Dendritic cell treated with granulocyte-macrophage colony-stimulating factor and Interleukin-4, amounts not matched to agents 40 ng/mL and 50 ng/mL, for 4 days (primary cell): ENCODE data around the gene SETD2.

Experiments used
- H3K27ac Mint-ChIP-seq: one replicate; pipeline ENCODE4 v1.8.0; 2022; ENCODE audit warnings: mild to moderate bottlenecking, mixed read lengths
- H3K27me3 Mint-ChIP-seq: one replicate; pipeline ENCODE4 v1.8.0; 2022; ENCODE audit warnings: mild to moderate bottlenecking, mixed read lengths
- H3K36me3 Mint-ChIP-seq: one replicate; pipeline ENCODE4 v1.8.0; 2022; ENCODE audit warnings: low read depth, mixed read lengths
- H3K4me1 Mint-ChIP-seq: one replicate; pipeline ENCODE4 v1.8.0; 2022; ENCODE audit warnings: low read depth, mixed read lengths
- H3K4me3 Mint-ChIP-seq: one replicate; pipeline ENCODE4 v1.8.0; 2022; ENCODE audit warnings: mild to moderate bottlenecking, moderate library complexity, mixed read lengths
- H3K9me3 Mint-ChIP-seq: one replicate; pipeline ENCODE4 v1.8.0; 2022; ENCODE audit warnings: mixed read lengths
- intact Hi-C: fragments of 100-400 bp; cut with micrococcal nuclease; formaldehyde crosslinking; loops from one replicate; pipeline ENCODE4 v1.15.0; 2022

SETD2 gene

DNA sequence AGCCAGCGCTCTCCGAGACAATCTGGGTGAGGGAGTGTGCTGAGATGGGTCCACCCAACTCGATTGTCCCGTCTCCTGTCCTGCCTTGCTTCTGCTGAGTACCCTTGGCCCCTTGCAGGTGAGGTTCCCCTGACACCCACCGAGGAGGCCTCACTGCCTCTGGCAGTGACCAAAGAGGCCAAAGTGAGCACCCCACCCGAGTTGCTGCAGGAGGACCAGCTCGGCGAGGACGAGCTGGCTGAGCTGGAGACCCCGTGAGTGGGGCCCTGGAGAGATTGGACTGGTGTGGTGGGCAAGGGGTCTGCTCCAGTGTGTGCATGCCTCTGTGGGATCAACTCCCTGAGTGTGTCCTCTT is 160.9 kb downstream of the SETD2 start:
- Mint-ChIP-seq H3K4me1 (peaks cover 15% of the 10 kb centered on the region), H3K36me3 (peaks cover 100% of the 10 kb centered on the region), H3K9me3 (no peaks in the 10 kb centered on the region), H3K4me3 (no peak overlapping the region), H3K27me3 (no peaks in the 10 kb centered on the region), H3K27ac (no peak overlapping the region)
- intact Hi-C loops: no loop called here

DNA sequence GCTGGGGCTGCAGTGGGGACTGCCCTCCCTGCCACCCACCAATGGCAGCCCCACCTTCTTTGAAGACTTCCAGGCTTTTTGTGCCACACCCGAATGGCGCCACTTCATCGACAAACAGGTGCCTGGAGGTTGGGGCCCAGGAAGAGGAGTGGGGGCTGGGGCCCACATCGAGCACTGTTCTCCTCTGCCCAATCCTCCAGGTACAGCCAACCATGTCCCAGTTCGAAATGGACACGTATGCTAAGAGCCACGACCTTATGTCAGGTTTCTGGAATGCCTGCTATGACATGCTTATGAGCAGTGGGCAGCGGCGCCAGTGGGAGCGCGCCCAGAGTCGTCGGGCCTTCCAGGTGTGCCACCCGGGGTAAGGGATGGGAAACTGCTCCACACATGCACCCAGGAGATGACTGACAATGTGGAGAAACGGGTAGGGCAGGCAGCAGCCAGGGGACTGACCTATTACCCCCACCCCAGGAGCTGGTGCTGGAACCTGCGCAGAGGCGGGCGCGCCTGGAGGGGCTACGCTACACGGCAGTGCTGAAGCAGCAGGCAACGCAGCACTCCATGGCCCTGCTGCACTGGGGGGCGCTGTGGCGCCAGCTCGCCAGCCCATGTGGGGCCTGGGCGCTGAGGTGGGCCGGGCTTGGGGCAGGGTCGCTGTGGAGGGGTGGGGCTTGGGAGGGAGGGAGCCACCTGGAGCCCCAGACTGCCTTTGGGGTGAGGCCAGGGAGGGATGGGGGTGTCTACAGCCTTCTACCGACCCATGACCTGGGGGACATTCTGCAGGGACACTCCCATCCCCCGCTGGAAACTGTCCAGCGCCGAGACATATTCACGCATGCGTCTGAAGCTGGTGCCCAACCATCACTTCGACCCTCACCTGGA is 161.5 kb downstream of the SETD2 start:
- no peaks in the 10 kb centered on the region for H3K9me3 Mint-ChIP-seq

DNA sequence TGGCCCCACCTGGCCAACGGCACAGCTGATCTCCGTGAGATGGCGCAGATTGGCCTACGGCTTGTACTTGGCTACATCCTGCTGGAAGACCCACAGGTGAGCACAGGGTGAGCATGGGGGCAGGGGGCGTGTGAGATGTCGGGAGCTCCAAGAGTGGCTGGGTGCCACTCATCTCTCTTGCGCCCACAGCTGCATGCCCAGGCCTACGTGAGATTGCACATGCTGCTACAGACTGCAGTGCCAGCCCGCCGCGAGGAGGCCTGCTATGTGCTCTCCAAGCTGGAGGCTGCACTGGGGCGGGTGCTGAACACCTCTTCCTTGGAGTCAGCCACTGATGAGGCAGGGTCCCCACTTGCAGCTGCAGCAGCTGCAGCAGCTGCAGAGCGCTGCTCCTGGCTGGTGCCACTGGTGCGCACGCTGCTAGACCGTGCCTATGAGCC is 162.2 kb downstream of the SETD2 start:
- no peak overlapping the region for H3K27ac Mint-ChIP-seq
- H3K4me3 Mint-ChIP-seq: no peak overlapping the region
- intact Hi-C loops: no loop called here
- peaks cover 99% of the 10 kb centered on the region for H3K36me3 Mint-ChIP-seq
- H3K4me1 Mint-ChIP-seq: peaks cover 28% of the 10 kb centered on the region
- H3K27me3 Mint-ChIP-seq: no peaks in the 10 kb centered on the region
- H3K9me3 Mint-ChIP-seq: no peaks in the 10 kb centered on the region

More for the DNA sequence above, 161.5 kb downstream of the SETD2 start:
- H3K4me3 Mint-ChIP-seq: no peak overlapping the region
- intact Hi-C loops: no loop called here
- peaks cover 99% of the 10 kb centered on the region for H3K36me3 Mint-ChIP-seq
- no peak overlapping the region for H3K27ac Mint-ChIP-seq
- H3K27me3 Mint-ChIP-seq: no peaks in the 10 kb centered on the region
- peaks cover 22% of the 10 kb centered on the region for H3K4me1 Mint-ChIP-seq

DNA sequence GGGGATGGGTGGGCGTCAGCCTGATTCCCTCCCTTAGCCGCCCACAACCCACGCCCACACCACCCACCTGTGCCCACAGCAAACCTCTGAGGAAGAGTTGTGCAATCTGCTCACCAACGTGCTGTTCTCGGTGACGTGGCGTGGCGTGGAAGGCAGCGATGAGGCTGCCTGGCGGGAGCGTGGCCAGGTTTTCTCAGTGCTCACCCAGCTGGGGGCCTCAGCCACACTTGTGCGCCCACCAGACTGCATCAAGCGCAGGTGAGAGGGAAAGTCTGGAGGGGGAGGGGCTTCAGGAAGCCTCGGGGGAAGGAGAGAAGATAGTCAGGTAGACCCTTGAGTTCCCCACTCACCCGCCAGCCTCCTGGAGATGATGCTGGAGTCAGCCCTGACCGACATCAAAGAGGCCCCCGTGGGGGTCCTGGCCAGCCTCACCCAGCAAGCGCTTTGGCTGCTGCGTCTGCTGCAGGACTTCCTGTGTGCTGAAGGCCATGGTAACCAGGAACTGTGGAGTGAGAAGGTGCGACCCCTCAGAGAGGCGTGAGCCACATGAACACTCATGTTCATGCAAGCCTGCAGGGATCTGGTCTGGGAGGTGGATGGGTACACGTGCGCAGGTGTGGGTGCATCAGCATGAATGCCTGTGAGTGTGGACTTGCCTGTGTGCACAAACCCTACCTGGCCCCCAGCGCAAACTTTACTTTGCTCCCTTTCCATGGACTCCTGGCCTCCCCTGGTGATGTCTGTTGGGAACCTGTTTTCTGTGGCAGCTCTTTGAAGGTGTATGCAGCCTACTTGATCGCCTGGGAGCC is 162.8 kb downstream of the SETD2 start:
- peaks cover 31% of the 10 kb centered on the region for H3K4me1 Mint-ChIP-seq
- no peak overlapping the region for H3K4me3 Mint-ChIP-seq
- H3K27me3 Mint-ChIP-seq: no peaks in the 10 kb centered on the region
- intact Hi-C loops: no loop called here
- peak overlapping the region; percentile 21 for H3K27ac Mint-ChIP-seq
- peaks cover 99% of the 10 kb centered on the region for H3K36me3 Mint-ChIP-seq
- H3K9me3 Mint-ChIP-seq: no peaks in the 10 kb centered on the region

DNA sequence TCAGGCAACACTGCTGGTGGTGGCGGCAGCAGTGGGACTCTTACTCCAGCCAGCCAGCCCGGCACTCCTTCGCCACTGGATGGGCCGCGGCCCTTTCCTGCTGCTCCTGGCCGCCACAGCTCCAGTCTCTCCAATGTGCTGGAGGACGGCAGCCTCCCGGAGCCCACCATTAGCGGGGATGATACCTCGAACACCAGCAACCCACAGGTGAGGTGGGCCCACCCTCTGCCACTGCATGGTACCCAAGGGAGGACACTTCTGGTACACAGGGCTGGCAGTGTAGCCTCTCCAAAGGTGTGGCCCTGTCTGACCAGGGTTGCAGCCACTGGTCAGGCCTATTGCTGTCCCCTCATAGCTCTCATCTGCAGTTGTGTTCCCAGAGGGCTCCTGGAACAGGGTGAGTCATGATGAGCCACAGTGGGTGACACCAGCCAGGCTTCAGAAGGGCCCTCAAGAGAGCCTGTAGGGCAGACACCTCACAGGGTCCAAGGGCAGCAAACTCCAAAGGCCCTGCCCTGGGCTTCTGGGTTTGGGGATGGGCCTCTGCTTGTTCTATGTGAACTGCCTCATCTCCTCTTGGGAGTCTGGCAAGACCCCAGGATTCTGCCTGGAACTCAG is 163.6 kb downstream of the SETD2 start:
- Mint-ChIP-seq H3K27ac (no peak overlapping the region), H3K4me3 (no peak overlapping the region), H3K9me3 (no peaks in the 10 kb centered on the region), H3K27me3 (no peaks in the 10 kb centered on the region), H3K4me1 (peaks cover 31% of the 10 kb centered on the region), H3K36me3 (peaks cover 99% of the 10 kb centered on the region)
- intact Hi-C loops: no loop called here

DNA sequence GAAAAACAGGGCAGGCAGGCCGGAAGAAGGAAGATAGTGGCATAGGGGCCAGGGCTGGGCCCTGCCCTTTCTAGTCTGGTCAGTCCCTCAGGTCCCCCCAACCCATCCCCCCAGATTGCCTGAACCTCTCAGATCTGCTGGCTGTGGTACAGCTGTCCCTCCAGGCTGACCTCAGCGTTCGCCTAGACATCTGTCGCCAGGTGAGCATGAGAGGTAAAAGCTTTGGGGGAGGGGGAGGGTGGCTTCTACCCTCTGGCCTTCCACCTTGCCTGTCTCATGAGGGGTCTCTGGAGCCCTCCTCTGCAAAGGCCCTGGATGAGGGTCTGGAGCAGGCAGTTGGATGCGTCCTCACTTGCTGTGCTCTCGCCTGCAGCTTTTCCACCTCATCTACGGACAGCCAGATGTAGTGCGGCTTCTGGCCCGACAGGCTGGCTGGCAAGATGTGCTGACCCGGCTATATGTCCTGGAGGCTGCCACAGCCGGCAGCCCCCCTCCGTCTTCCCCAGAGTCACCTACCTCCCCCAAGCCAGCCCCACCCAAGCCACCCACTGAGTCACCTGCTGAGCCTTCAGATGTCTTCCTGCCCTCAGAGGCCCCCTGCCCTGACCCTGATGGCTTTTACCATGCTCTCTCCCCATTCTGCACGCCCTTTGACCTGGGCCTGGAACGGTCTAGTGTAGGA is 164.3 kb downstream of the SETD2 start:
- intact Hi-C loops: loop anchor here (2.0 to 10.0 kb wide), 2 partner anchors 75 to 295 kb away; partner anchors contain the start of gene TMIE
- Mint-ChIP-seq H3K4me1 (peaks cover 31% of the 10 kb centered on the region), H3K4me3 (no peak overlapping the region), H3K27me3 (no peaks in the 10 kb centered on the region), H3K36me3 (peaks cover 99% of the 10 kb centered on the region), H3K27ac (no peak overlapping the region), H3K9me3 (no peaks in the 10 kb centered on the region)

DNA sequence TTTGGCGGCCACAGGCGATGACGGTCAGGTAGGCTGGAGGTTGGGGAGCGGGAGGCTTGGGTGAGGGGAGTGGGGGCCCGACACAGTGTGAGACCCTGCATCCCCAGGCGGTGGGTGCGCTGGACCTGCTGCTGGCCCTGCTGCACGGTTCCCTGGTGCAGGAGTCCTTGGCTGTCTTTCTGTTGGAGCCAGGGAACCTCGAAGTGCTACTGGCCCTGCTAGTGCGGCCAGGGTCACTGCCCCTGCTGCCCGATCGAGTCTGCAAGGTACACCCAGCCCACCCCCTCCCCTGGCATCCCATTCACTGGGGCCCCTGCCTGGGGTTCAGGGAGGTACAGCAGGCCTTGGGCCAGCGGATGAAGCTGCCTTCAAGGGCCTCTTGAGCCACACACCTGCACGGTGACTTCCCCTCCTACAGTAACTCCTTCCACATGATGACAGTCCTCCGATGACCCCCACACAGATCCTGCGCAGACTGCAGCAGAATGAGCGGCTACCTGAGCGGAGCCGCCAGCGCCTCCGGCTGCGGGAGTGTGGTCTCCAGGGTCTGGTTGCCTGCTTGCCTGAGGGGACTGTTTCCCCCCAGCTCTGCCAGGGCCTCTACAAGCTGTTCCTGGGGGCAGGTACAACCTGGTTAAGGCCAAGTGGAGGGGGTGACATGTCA is 164.9 kb downstream of the SETD2 start:
- H3K27me3 Mint-ChIP-seq: no peaks in the 10 kb centered on the region
- peaks cover 99% of the 10 kb centered on the region for H3K36me3 Mint-ChIP-seq
- peaks cover 31% of the 10 kb centered on the region for H3K4me1 Mint-ChIP-seq
- intact Hi-C loops: loop anchor here (2.0 to 10.0 kb wide), 2 partner anchors 74 to 294 kb away; partner anchors contain the start of gene TMIE
- no peak overlapping the region for H3K4me3 Mint-ChIP-seq
- no peaks in the 10 kb centered on the region for H3K9me3 Mint-ChIP-seq
- H3K27ac Mint-ChIP-seq: no peak overlapping the region

DNA sequence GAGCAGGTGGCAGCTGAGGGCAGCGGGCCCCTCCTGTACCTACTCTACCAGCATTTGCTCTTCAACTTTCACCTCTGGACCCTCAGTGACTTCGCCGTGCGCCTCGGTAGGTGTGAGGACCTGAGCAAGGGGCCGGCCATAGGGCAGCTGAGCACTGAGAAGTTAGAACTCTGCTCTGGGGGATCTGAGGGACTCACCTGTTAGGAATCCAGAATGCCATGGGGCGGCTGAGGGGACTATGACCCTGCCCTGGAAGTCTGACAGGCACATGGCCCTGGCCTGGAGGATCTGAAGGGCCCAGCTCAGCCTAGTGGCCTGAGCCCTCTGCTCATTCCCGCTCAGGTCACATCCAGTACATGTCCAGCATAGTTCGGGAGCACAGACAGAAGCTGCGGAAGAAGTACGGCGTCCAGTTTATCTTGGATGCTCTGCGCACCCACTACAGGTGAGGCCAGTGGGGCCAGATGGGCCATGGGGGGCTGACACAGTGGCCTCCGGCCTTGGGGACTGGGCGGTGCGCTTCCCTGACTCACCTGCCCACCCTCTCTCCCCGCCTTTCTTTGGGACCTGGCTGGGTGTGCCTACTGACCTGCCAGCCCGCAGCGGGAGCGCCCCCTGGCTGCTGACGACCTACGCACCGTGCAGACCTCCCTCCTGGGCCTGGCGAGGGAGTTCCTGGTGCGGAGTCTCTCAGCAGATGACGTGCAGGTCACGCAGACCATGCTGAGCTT is 165.6 kb downstream of the SETD2 start:
- Mint-ChIP-seq H3K4me3 (no peak overlapping the region), H3K36me3 (peaks cover 97% of the 10 kb centered on the region), H3K27me3 (no peaks in the 10 kb centered on the region), H3K27ac (no peak overlapping the region), H3K9me3 (no peaks in the 10 kb centered on the region), H3K4me1 (peaks cover 31% of the 10 kb centered on the region)
- intact Hi-C loops: loop anchor here (2.0 to 10.0 kb wide), 2 partner anchors 73 to 293 kb away; partner anchors contain the start of gene TMIE

DNA sequence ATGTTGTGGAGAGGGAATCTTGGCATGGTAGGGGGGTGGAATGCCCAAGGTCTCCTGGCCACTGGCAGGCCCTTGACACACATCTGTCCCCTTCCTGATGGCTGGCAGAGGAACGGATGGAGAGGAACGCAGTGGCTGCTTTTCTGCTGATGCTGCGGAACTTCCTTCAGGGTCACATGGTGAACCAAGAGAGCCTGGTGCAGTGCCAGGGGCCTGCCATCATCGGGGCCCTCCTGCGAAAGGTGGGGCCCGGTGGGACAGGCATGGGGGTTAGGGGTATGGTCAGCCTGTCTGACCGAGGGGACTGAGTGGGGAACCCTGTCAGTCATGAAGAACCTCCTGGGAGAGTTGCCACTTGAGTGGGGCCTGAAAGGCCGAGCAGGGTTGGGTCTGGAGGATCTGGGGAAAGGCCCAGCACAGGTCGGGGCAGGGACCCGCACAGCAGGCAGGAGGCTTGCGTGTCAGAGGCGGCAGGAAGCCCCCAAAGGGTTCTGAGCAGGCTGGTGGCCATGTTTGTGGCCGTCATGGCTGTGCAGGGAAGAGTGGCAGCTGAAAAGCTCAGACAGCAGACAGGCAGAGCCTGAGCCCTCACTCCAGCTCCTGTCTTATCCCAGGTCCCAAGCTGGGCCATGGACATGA is 166.3 kb downstream of the SETD2 start:
- no peaks in the 10 kb centered on the region for H3K9me3 Mint-ChIP-seq
- H3K4me3 Mint-ChIP-seq: no peak overlapping the region
- H3K4me1 Mint-ChIP-seq: peaks cover 36% of the 10 kb centered on the region
- H3K36me3 Mint-ChIP-seq: peaks cover 95% of the 10 kb centered on the region
- H3K27ac Mint-ChIP-seq: peak overlapping the region; percentile 28
- intact Hi-C loops: loop anchor here (2.0 to 10.0 kb wide), 2 partner anchors 73 to 293 kb away; partner anchors contain the start of gene TMIE
- H3K27me3 Mint-ChIP-seq: no peaks in the 10 kb centered on the region

DNA sequence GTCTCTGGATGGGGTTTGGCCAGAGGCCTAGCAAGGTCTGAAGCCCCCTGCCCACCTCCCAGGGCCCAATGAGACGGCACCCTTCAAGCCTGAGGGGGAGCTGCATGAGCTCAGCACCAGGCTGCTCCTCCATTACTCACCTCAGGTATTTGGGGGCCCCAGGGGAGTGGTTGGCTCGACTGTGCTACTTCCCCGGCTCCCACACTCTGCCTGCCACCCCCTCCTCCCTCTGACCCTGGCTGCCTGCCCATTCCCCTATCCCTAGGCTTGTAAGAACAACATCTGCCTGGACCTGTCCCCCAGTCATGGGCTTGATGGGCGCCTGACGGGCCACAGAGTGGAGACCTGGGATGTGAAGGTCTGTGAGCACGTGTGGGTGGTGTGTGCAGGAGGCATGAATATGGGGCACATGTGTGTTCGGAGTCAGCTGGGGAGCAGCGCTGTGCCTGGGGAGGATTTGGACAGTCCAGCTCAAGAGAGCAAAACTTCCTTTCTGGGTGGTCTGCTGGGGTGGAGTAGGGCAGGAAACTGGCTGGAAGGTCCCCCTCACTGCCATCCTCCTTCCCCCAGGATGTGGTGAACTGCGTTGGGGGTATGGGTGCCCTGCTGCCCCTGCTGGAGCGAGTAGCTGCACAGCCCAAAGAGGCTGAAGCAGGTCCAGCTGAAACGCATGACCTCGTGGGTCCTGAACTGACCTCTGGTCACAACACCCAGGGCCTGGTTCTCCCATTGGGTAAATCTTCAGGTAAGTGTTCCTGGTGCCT is 167.0 kb downstream of the SETD2 start:
- Mint-ChIP-seq H3K4me1 (peaks cover 43% of the 10 kb centered on the region), H3K4me3 (no peak overlapping the region), H3K27ac (peak overlapping the region; percentile 28), H3K36me3 (peaks cover 93% of the 10 kb centered on the region), H3K27me3 (no peaks in the 10 kb centered on the region), H3K9me3 (no peaks in the 10 kb centered on the region)
- intact Hi-C loops: loop anchor here (10.0 kb wide), 1 partner anchor 292 kb away; the partner anchor contains the start of gene TMIE

DNA sequence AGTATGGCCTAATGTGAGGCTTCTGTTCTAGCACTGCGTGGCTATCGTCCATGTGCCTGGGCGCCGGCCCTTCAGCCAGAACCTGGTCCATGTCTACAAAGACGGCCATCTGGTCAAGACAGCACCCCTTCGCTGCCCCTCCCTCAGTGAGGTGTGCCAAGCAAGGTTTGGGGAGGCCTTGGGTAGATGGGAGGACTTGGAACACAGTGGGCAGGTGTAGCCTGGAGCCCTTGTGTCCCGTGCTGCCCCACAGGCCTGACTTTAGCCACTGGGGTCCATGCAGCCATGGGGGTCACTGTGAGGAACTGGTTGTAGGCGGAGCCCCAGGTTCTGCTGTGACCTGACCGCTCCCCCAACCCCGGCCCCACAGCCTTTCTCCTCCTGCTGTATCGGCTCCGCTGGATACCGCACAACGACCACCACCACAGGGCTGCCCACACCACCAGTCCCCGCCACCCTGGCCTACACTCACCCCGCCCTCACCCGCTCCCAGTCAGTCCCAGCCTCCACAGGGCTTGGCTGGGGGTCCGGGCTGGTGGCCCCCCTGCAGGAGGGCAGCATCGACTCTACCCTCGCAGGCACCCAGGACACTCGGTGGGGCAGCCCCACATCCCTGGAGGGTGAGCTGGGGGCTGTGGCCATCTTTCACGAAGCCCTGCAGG is 167.9 kb downstream of the SETD2 start:
- Mint-ChIP-seq H3K4me1 (peaks cover 51% of the 10 kb centered on the region), H3K36me3 (peaks cover 92% of the 10 kb centered on the region), H3K27me3 (no peaks in the 10 kb centered on the region), H3K27ac (no peak overlapping the region), H3K9me3 (no peaks in the 10 kb centered on the region), H3K4me3 (no peak overlapping the region)
- intact Hi-C loops: loop anchor here (10.0 kb wide), 1 partner anchor 291 kb away; the partner anchor contains the start of gene TMIE
